Body of pancreas (tissue), 4 donors: Measurements from ENCODE around the gene CARHSP1. TPM values are rescaled to one million over a fixed set of nuclear protein-coding genes. Genes with fewer than 3 reads are reported as not detected.

Experiments
- ATAC-seq: fragments of 150-250 bp; one replicate; pipeline ENCODE4 v1.9.1; 2016
- DNase-seq, 4 donors: peaks; one replicate each; pipeline ENCODE4 v3.0.0-alpha.2; 2019
- H3K27ac ChIP-seq, 4 donors: fragments of 200-600 bp; sonication (generic); 1 replicate in 3 of 4; 2 replicates in 1 of 4; pipeline versions ENCODE4 v1.5.1 to v1.6.1; 2016 to 2019; ENCODE audit warnings: mild to moderate bottlenecking in 1 of 4, mixed read lengths in 1 of 4, moderate library complexity in 1 of 4
- H3K27me3 ChIP-seq, 2 donors: fragments of 200-600 bp; sonication (generic); one replicate each; pipeline ENCODE4 v1.6.0; 2016; ENCODE audit warnings: mild to moderate bottlenecking in 1 of 2
- H3K36me3 ChIP-seq, 2 donors: fragments of 200-600 bp; sonication (generic); replicated peaks in 1 of 2; 2 replicates each; pipeline ENCODE4 v1.5.1; 2016; ENCODE audit warnings: low read depth in 2 of 2; ENCODE audit not compliant: insufficient read depth in 1 of 2
- H3K4me1 ChIP-seq: fragments of 200-600 bp; sonication (generic); one replicate; pipeline ENCODE4 v1.6.0; 2016
- H3K4me3 ChIP-seq, 2 donors: fragments of 200-600 bp; sonication (generic); 1 replicate in 1 of 2; 2 replicates in 1 of 2; pipeline ENCODE4 v1.5.1; 2016 to 2019
- H3K9me3 ChIP-seq, 3 donors: fragments of 200-600 bp; sonication (generic); 1 replicate in 2 of 3; 2 replicates in 1 of 3; pipeline ENCODE4 v1.5.1; 2016
- CTCF ChIP-seq, 7 experiments: fragments of 450-650 bp in 4 of 7; fragments of 200-600 bp in 3 of 7; sonication (generic) in 3 of 7; IDR thresholded peaks; one replicate each; pipeline ENCODE4 v1.5.1; 2016 to 2019; ENCODE audit warnings: antibody characterized with exemption in 7 of 7
- POLR2A ChIP-seq, 3 donors: fragments of 450-650 bp; IDR thresholded peaks; one replicate each; pipeline ENCODE4 v1.6.1; 2016; ENCODE audit warnings: antibody characterized with exemption in 3 of 3, mild to moderate bottlenecking in 2 of 3
- WGBS, 2 donors: methylation state at CpG; one replicate each; pipeline ENCODE4 v1.1.5; 2017; 5-methylcytosine and 5-hydroxymethylcytosine counted together
- intact Hi-C: fragments of 100-400 bp; cut with DNase I; formaldehyde crosslinking; loops from one replicate; pipeline ENCODE4 v1.15.1; 2023
- total RNA-seq, 2 donors: library from RNA; depleted of rRNA; stranded (reverse); fragments of >200 nt; gene quantifications; one replicate each; pipeline ENCODE4 v1.1.0, GENCODE V29; 2016

The CARHSP1 gene
- total RNA-seq, 2 donors from 2014 or later: 16.5 to 59.9 TPM

- DNase-seq (peak in 1 of 4 donors; percentile 44), ATAC-seq (peak; percentile 47)
- Histone ChIP-seq H3K4me1 (peaks cover 16% of the 10 kb centered on the region), H3K27me3 (no peaks in the 10 kb centered on the region), H3K9me3 (no peaks in the 10 kb centered on the region), H3K27ac (peak overlapping the region in 2 of 4 donors; percentile 22 to 52), H3K4me3 (no peak overlapping the region), H3K36me3 (peaks cover 0 to 18% of the 10 kb centered on the region in 2 donors)
- WGBS, 2 donors: 65 to 72% methylated on average over 8 to 11 of the region's 11 CpGs
- TF ChIP-seq CTCF (IDR thresholded peaks at IDR 0.05): no peak
- TF ChIP-seq POLR2A (IDR thresholded peaks at IDR 0.05): no peak
- intact Hi-C loops: loop anchor here (10.0 kb wide), 1 partner anchor 46 kb away; no protein-coding TSS in a partner anchor
These were observed 18.4 kb downstream of the CARHSP1 start for GRCh38 chr16:8850279-8850885.

- peaks cover 16% of the 10 kb centered on the region for H3K4me1 ChIP-seq
- WGBS, 2 donors: 80 to 82% methylated on average over 17 to 18 of the region's 19 CpGs
- no peak for ATAC-seq
- no peak overlapping the region for H3K4me3 ChIP-seq
- H3K27ac ChIP-seq: peak overlapping the region in 2 of 4 donors; percentile 22 to 52
- H3K27me3 ChIP-seq: no peaks in the 10 kb centered on the region
- no peak for TF ChIP-seq CTCF (IDR thresholded peaks at IDR 0.05)
- TF ChIP-seq POLR2A (IDR thresholded peaks at IDR 0.05): no peak
- intact Hi-C loops: loop anchor here (10.0 kb wide), 1 partner anchor 45 kb away; no protein-coding TSS in a partner anchor
- peaks cover 0 to 12% of the 10 kb centered on the region in 2 donors for H3K36me3 ChIP-seq
- H3K9me3 ChIP-seq: no peaks in the 10 kb centered on the region
- DNase-seq: no peak
These were observed 19.3 kb downstream of the CARHSP1 start for GRCh38 chr16:8849411-8850011.

- ATAC-seq: no peak
- no peaks in the 10 kb centered on the region for H3K27me3 ChIP-seq
- no peak for DNase-seq
These were observed 19.8 kb downstream of the CARHSP1 start for GRCh38 chr16:8848939-8849391.

GRCh38 chr16:8848231-8848938, 20.4 kb downstream of the CARHSP1 start:
- peak overlapping the region in 1 of 4 donors; percentile 22 for H3K27ac ChIP-seq
- peaks cover 0 to 10% of the 10 kb centered on the region in 2 donors for H3K36me3 ChIP-seq
- 81 to 85% methylated on average over 13 to 26 of the region's 26 CpGs for WGBS, 2 donors
- no peak overlapping the region for H3K4me3 ChIP-seq
- no peak for DNase-seq
- TF ChIP-seq CTCF (IDR thresholded peaks at IDR 0.05) (no peak), POLR2A (IDR thresholded peaks at IDR 0.05) (no peak)
- no peaks in the 10 kb centered on the region for H3K27me3 ChIP-seq
- ATAC-seq: no peak
- no peaks in the 10 kb centered on the region for H3K9me3 ChIP-seq
- intact Hi-C loops: no loop called here
- peaks cover 16% of the 10 kb centered on the region for H3K4me1 ChIP-seq

More at GRCh38 chr16:8848939-8849391, 19.8 kb downstream of the CARHSP1 start:
- H3K4me1 ChIP-seq: peaks cover 16% of the 10 kb centered on the region
- H3K4me3 ChIP-seq: no peak overlapping the region
- H3K36me3 ChIP-seq: peaks cover 0 to 12% of the 10 kb centered on the region in 2 donors
- no peaks in the 10 kb centered on the region for H3K9me3 ChIP-seq
- intact Hi-C loops: no loop called here
- TF ChIP-seq CTCF (IDR thresholded peaks at IDR 0.05) (no peak), POLR2A (IDR thresholded peaks at IDR 0.05) (no peak)
- 77 to 81% methylated on average over 7 to 8 of the region's 8 CpGs for WGBS, 2 donors
- H3K27ac ChIP-seq: peak overlapping the region in 1 of 4 donors; percentile 22
